CD4-positive, alpha-beta T cell treated with Interleukin-10 for 1 hour (primary cell): ENCODE measurements around the gene HPD.

ENCODE experiments used
- DNase-seq: peaks from one replicate; pipeline ENCODE4 v3.0.0-alpha.2; 2020

Gene HPD

GRCh38 chr12:121827351-121828099 is 31.1 kb downstream of the HPD start:
- no peak for DNase-seq

GRCh38 chr12:121826318-121827150 is 32.1 kb downstream of the HPD start:
- DNase-seq: no peak

- no peak for DNase-seq
Measured at GRCh38 chr12:121825041-121825523, 33.6 kb downstream of the HPD start.

GRCh38 chr12:121823727-121824115 is 34.9 kb downstream of the HPD start:
- DNase-seq: no peak

GRCh38 chr12:121823101-121823726 is 35.4 kb downstream of the HPD start:
- DNase-seq: no peak

- DNase-seq: no peak
Measured at GRCh38 chr12:121822393-121823100, 36.1 kb downstream of the HPD start.

- DNase-seq: no peak
Measured at GRCh38 chr12:121820056-121820455, 38.6 kb downstream of the HPD start.

GRCh38 chr12:121819212-121819949 is 39.3 kb downstream of the HPD start:
- no peak for DNase-seq

- DNase-seq: no peak
Measured at GRCh38 chr12:121817648-121818043, 41.0 kb downstream of the HPD start.

- no peak for DNase-seq
Measured at GRCh38 chr12:121816925-121817647, 41.6 kb downstream of the HPD start.

GRCh38 chr12:121815263-121815662 is 43.4 kb downstream of the HPD start:
- no peak for DNase-seq

GRCh38 chr12:121814429-121815119 is 44.1 kb downstream of the HPD start:
- no peak for DNase-seq

GRCh38 chr12:121813951-121814350 is 44.7 kb downstream of the HPD start:
- no peak for DNase-seq

- no peak for DNase-seq
Measured at GRCh38 chr12:121812921-121813896, 45.5 kb downstream of the HPD start.

- no peak for DNase-seq
Measured at GRCh38 chr12:121812320-121812871, 46.3 kb downstream of the HPD start.

GRCh38 chr12:121811434-121812319 is 47.0 kb downstream of the HPD start:
- peak; percentile 68 for DNase-seq

- no peak for DNase-seq
Measured at GRCh38 chr12:121810833-121811433, 47.7 kb downstream of the HPD start.
